GM19452 (cell line): ENCODE data around the gene ADGRG1.

ENCODE experiments used
- ATAC-seq: cut with Tn5 transposase; IDR thresholded peaks from one replicate; pipeline ENCODE4 v1.9.1; 2021; ENCODE audit not compliant: unreplicated experiment

ADGRG1 gene

GRCh38 chr16:57714047-57714446, 85.6 kb downstream of the ADGRG1 start:
- no peak for ATAC-seq
